Fibroblast of the conjunctiva (primary cell): Measurements from ENCODE around the gene CSNK1E.

Experiments used
- DNase-seq: peaks from one replicate; pipeline ENCODE4 v3.0.0-alpha.2; 2010; ENCODE audit warnings: low read depth

Gene CSNK1E

GRCh38 chr22:38327805-38328204 lies 10.6 kb upstream of the CSNK1E start:
- DNase-seq: no peak

DNA sequence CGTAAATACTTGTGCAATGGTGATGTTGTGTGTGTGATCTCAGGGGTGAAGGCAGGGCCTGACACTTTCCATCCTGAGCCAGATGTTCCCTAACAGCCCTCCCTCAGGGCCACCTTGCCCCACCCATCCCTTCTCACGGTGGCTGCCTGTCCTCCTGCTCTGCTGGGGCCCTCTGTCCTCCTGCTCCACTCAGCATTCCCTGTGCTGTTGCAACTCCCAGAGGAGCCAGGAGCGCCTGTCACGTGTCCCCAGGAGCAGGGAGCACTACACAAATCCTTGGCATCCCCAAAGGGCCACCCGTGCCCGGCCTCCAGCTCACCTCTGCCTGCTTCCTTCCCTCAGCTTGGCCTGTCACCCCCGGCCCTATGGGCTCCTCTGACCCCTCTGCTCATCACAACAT lies 10.2 kb upstream of the CSNK1E start:
- DNase-seq: no peak

DNA sequence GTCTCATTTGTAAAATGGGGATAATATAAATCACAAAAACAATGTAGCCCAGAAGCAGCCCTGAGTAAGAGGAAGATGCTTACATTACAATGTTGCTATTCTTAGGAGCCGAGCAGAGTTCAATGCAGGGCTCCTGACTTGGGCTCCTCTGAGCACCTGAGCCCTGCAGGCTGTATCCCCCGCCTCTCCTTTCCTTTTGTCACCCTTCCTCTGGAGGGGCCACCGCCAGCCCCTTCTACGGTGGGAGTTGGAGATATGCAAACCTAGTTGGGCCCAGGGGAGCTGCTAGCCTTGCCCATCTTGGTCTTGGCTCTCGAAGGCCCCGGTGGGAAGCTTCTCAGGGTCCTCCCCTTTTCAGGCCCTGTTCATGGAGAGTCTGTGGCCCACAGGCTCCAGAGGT lies 8.4 kb upstream of the CSNK1E start:
- no peak for DNase-seq

GRCh38 chr22:38320605-38321402 lies 3.6 kb upstream of the CSNK1E start:
- DNase-seq: no peak

GRCh38 chr22:38318792-38319773 lies 1.9 kb upstream of the CSNK1E start:
- no peak for DNase-seq

DNA sequence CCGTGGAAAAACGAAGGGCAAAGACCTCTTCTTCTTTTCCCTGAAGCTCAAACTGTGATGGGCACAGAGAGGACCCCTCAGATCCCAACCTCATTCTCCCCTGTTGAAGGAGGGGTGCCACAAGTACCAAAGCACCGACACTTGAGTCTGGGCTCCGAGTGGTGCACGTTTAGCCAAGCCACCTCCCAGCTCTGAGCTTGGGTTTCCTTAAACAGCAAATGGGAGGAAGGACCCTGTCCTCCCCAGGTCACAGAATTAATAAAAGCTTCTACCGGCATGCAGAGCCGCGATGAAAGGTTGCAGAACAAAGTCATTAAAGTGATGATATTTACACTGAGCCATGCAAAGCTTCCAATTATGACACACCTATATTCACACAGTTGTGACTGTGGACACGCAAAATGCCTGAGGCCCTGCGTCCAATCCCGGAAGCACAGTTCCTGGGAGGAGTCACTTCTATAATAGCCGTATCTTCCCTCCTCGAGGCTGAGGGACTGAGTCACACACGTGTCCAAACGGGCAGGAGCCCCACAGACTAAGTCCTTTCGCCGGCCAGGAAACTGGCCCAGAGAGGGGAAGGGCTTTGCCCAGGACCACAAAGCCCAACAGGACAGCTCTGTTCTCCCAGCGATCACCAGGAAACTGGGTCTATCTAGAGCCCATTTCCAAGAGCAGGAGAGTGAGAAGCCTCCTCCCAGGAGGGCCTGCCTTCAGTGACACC lies 922 bp upstream of the CSNK1E start:
- DNase-seq: peak; percentile 60

GRCh38 chr22:38316364-38317121 lies 690 bp downstream of the CSNK1E start:
- no peak for DNase-seq

DNA sequence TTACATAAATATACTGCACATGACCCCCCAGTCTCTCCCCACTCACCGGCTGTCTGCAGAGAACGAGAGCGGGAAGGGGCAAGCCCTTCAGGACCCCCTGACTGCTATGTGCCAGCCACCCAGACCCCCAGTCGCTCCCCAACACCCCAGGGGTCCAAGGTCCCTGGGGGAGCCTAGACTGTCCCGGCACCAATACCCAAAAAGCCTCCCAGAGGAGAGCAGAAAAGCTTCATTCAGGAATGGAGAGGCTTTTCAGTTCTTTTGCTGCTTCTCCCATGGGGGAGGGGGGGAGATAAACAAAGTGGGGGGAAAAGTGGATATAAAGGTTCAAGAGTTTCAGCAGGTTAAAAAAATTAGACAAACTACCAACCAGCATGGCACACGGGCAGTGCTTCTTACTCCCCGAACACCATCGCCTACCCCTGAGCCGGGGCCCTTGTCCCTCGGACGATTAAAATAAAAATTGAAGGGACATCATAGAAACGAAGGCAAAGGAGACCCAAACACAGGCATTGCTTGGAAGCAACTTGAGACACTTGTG lies 1.3 kb downstream of the CSNK1E start:
- DNase-seq: no peak

DNA sequence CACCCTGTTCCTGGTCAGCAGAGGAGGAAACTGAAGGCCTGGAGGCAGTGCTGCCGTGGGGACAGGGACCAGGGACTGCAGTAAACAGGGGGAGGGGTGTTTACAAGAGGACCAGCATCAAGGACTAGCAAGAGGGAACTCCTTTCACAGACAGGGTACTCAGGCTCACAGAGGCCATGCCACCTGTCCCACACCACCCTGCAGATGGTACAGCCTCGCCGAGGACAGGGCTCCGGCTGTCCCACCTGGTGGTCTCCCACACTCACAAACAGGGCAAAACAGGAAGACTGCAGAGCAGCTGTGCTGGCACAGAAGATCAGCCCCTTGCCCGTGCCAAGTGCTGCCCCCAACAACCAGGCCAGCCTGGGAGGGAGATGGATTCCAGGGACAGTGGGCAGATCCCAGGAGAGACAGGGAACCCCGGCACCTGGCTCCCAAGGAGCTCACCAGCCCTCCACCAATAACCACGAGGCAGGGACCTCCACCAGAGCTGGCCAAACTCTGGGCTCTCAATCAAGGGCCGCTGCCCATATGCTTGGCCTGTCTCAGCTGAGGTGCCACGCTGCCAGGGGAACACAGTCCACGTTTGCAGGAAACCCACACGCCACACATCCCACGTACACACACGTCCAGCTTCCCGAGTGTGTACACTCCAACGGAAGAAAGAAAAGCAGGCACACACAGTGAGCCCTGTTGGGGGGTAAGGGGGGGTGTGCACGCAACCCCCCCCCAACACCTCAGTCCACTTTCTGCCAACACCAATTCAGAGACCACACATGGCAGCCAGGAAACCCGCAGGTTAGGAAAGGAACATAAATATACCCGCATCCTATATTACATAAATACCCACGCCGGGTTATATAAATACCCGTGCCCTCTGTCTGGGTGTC lies 2.1 kb downstream of the CSNK1E start:
- DNase-seq: no peak

DNA sequence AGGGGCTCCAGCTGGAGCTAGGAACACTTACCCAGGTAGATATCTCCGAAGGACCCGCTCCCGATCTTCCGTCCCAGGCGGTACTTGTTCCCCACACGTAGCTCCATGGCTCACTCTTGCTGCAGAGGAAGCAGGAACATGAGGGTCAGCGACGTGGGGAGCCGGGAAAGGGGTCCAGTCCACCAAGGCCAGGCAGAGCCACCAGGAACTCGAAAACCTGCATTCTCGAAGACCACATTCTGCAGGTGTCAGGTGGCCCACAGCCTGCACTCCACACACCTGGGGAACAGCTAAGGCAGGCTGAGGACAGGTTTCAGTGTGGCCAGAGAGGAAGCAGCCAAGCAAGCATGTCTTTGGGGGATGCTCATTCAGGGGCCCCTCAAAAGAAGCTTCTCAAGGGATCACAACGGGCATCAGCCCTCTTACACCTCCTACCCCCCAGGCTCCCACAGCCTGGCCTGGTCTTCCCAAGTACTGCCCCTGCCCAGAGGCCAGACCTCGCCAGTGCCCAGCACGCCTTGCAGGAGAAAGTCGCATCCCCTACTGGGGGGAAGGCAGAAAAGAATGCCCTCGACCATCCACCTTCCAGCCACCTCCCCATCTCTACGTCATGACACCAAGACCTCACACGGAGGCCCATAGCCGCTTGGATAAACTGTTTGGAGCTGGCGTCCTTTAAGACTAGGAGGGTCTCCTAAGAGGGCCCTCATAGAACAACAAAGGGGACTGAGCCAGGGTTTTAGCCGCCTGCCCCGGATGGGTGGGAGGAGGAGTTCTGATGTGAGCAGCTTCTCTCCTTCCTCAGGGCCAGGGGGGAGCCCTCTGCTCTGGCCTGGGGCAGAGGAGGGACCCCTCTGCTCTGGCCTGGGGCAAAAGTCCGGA lies 2.9 kb downstream of the CSNK1E start:
- DNase-seq: no peak

DNA sequence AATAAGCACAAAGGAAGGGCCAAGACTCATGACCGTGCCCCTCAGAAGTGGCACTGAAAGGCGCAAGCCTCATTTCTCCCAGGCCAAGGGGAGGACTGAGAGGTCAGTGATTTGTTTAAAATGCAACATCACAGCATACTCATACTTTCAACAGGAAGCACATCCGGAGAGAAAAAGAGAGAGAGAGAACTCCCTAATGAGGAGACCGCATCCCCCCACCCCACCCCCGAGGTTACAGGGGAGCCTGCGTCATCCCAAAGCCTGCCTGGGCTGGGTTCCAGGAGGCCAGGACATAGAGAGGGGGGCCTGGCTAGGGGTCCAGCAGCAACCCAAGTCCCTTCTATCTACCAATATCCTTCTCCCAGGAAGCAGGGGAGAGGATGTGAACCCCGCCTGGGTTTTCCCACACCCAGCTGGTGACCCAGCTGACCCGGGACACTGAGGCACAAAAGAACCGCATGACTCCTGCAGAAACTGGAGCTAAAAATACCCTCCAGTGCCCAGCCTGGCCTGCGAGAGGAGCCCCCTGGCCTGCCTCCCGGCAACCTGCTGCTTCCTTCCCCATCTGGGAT lies 3.8 kb downstream of the CSNK1E start:
- peak; percentile 71 for DNase-seq

- no peak for DNase-seq
Measured at GRCh38 chr22:38312261-38312800, 4.9 kb downstream of the CSNK1E start.

DNA sequence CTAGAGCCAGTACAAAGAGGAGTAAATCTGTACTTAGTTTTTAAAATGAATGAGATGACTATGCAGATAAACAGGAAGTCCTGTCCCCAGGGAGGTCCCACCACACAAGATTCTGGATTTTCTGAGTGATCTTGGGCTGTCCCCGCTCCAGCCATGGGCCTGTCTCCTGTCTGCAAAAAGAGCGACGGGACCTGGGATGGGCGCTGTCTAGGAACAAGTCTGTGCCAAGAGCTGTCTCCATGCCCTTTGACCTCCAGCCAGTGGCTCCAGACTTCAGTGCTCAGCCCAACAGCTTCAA lies 6.0 kb downstream of the CSNK1E start:
- no peak for DNase-seq

GRCh38 chr22:38310518-38311322 lies 6.5 kb downstream of the CSNK1E start:
- DNase-seq: no peak

- DNase-seq: no peak
Measured at GRCh38 chr22:38309614-38310517, 7.4 kb downstream of the CSNK1E start.

GRCh38 chr22:38308791-38309498 lies 8.3 kb downstream of the CSNK1E start:
- DNase-seq: no peak
